A673 (cell line): ENCODE data around the gene CSNK1G2.

Source experiments
- EZH2 ChIP-seq: fragments of 200-600 bp; sonication (generic); IDR thresholded peaks from 2 replicates; pipeline ENCODE4 v1.6.1; 2017; ENCODE audit warnings: borderline replicate concordance, low read depth, mild to moderate bottlenecking, mixed read lengths, antibody characterized with exemption, low read length; ENCODE audit not compliant: poor library complexity, severe bottlenecking
- TF ChIP-seq, protein P1 (sequence below): fragments of 300-800, 200-600 bp; sonication (generic); conservative IDR thresholded peaks from 2 replicates; pipeline ENCODE4 v1.5.1; 2017; ENCODE audit warnings: low read depth, mild to moderate bottlenecking, antibody characterized with exemption, low read length, moderate library complexity, mixed read lengths

DNA sequence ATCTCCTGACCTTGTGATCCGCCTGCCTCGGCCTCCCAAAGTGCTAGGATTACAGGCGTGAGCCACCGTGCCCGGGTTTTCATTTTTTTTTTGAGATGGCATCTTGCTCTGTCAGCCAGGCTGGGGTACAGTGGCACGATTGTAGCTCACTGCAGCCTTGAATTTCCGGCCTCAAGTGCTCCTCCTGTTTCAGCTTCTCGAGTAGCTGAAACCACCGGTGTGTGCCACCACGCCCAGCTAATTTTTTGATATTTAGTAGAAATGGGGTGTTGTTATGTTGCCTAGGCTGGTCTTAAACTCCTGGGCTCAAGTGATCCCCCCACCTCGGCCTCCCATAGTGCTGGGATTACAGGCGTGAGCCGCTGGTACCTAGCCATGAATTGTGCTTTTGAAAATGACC lies 29.9 kb upstream of the CSNK1G2 start:
- no peak for TF ChIP-seq EZH2
- TF ChIP-seq, protein P1, sequence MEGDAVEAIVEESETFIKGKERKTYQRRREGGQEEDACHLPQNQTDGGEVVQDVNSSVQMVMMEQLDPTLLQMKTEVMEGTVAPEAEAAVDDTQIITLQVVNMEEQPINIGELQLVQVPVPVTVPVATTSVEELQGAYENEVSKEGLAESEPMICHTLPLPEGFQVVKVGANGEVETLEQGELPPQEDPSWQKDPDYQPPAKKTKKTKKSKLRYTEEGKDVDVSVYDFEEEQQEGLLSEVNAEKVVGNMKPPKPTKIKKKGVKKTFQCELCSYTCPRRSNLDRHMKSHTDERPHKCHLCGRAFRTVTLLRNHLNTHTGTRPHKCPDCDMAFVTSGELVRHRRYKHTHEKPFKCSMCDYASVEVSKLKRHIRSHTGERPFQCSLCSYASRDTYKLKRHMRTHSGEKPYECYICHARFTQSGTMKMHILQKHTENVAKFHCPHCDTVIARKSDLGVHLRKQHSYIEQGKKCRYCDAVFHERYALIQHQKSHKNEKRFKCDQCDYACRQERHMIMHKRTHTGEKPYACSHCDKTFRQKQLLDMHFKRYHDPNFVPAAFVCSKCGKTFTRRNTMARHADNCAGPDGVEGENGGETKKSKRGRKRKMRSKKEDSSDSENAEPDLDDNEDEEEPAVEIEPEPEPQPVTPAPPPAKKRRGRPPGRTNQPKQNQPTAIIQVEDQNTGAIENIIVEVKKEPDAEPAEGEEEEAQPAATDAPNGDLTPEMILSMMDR, result no peak
